ENCODE data around the gene SRCIN1. TPM values are rescaled to one million over a fixed set of nuclear protein-coding genes. Genes with fewer than 3 reads are reported as not detected.

Gene SRCIN1
- total and polyA plus RNA-seq, 4 donors = 0.05 to 5.3 (median 2.7) TPM

- WGBS = 82% methylated on average over 3 of the region's 3 CpGs
- DNase-seq (ENCODE audit: low spot score) = no peak
- Histone ChIP-seq H3K9me3 (ENCODE audit: control insufficient read depth in 4 of 4, low read length in 3 of 4) (no peaks in the 10 kb centered on the region), H3K27me3 (ENCODE audit: control insufficient read depth in 4 of 4, insufficient read depth in 4 of 4, low read length in 3 of 4) (peaks cover 0 to 5% (median 2%) of the 10 kb centered on the region in 4 donors), H3K4me1 (ENCODE audit: control insufficient read depth in 4 of 4, insufficient read depth in 4 of 4, low read length in 3 of 4) (peaks cover 4 to 17% (median 8%) of the 10 kb centered on the region in 4 donors), H3K9ac (ENCODE audit: low read depth in 1 of 2, low read length in 2 of 2) (no peak overlapping the region), H3K36me3 (ENCODE audit: control insufficient read depth in 4 of 4, insufficient read depth in 3 of 4, low read depth in 1 of 4, low read length in 3 of 4) (no peaks in the 10 kb centered on the region), H3K27ac (ENCODE audit: low read depth in 1 of 2, low read length in 2 of 2) (no peak overlapping the region), H3K4me3 (ENCODE audit: low read depth in 1 of 3, low read length in 3 of 3) (no peak overlapping the region)
- no peak for TF ChIP-seq MAX (IDR thresholded peaks at IDR 0.05)
- no peak for TF ChIP-seq JUND (IDR thresholded peaks at IDR 0.05)
Observed at GRCh38 chr17:38507921-38508569, 97.7 kb downstream of the SRCIN1 start.

GRCh38 chr17:38507436-38507835 lies 98.3 kb downstream of the SRCIN1 start:
- no peak overlapping the region for H3K27ac ChIP-seq (ENCODE audit: low read depth in 1 of 2, low read length in 2 of 2)
- DNase-seq (ENCODE audit: low spot score) = no peak
- H3K27me3 ChIP-seq (ENCODE audit: control insufficient read depth in 4 of 4, insufficient read depth in 4 of 4, low read length in 3 of 4) = peaks cover 0 to 5% (median 2%) of the 10 kb centered on the region in 4 donors
- TF ChIP-seq REST (IDR thresholded peaks at IDR 0.05) (no peak), SP1 (IDR thresholded peaks at IDR 0.05) (no peak), NR2F2 (IDR thresholded peaks at IDR 0.05) (no peak), TAF1 (conservative IDR thresholded peaks at IDR 0.05) (no peak), RAD21 (IDR thresholded peaks at IDR 0.05) (no peak), HNF4A (conservative IDR thresholded peaks at IDR 0.05) (no peak), JUND (IDR thresholded peaks at IDR 0.05) (no peak), HNF4G (IDR thresholded peaks at IDR 0.05) (no peak), FOXA2 (IDR thresholded peaks at IDR 0.05) (no peak), RXRA (IDR thresholded peaks at IDR 0.05) (no peak), YY1 (IDR thresholded peaks at IDR 0.05) (no peak), CTCF (IDR thresholded peaks at IDR 0.05; ENCODE audit: low read depth, low read length, missing input control) (no peak), GABPA (IDR thresholded peaks at IDR 0.05 in 1 of 2, conservative IDR thresholded peaks at IDR 0.05 in 1 of 2) (no peak), EGR1 (IDR thresholded peaks at IDR 0.05; ENCODE audit: low read depth in 2 of 2) (no peak), FOXA1 (IDR thresholded peaks at IDR 0.05) (no peak)
- 70% methylated on average over 3 of the region's 3 CpGs for WGBS
- no peak overlapping the region for H3K4me3 ChIP-seq (ENCODE audit: low read depth in 1 of 3, low read length in 3 of 3)
- H3K36me3 ChIP-seq (ENCODE audit: control insufficient read depth in 4 of 4, insufficient read depth in 3 of 4, low read depth in 1 of 4, low read length in 3 of 4) = no peaks in the 10 kb centered on the region
- no peak overlapping the region for H3K9ac ChIP-seq (ENCODE audit: low read depth in 1 of 2, low read length in 2 of 2)
- no peaks in the 10 kb centered on the region for H3K9me3 ChIP-seq (ENCODE audit: control insufficient read depth in 4 of 4, low read length in 3 of 4)
- peaks cover 4 to 17% (median 8%) of the 10 kb centered on the region in 4 donors for H3K4me1 ChIP-seq (ENCODE audit: control insufficient read depth in 4 of 4, insufficient read depth in 4 of 4, low read length in 3 of 4)
